Keratinocyte (primary cell): ENCODE measurements around the gene COA4. TPM values are rescaled to one million over a fixed set of nuclear protein-coding genes. Genes with fewer than 3 reads are reported as not detected.

Source experiments
- DNase-seq: peaks from one replicate; pipeline ENCODE4 v3.0.0-alpha.2; 2011; ENCODE audit warnings: low read depth, missing footprints, low spot score
- FAIRE-seq: peaks from 2 replicates; lab custom pipeline; 2011; peaks lifted over from hg19 to GRCh38; lab: Jason Lieb, UNC
- H2AFZ ChIP-seq: 2 replicates; pipeline ENCODE4 v1.6.0; 2012; ENCODE audit warnings: low read length, control low read depth, inconsistent platforms; ENCODE audit not compliant: control insufficient read depth
- H3K27ac ChIP-seq: 2 replicates; pipeline ENCODE4 v1.5.1; 2011; ENCODE audit warnings: low read length; ENCODE audit not compliant: control insufficient read depth, insufficient read depth
- H3K27me3 ChIP-seq: 3 replicates; pipeline ENCODE4 v1.6.0; 2011; ENCODE audit warnings: low read length; ENCODE audit not compliant: control insufficient read depth, insufficient read depth; ENCODE audit errors: extremely low read depth
- H3K36me3 ChIP-seq, 2 experiments: 2 replicates in 1 of 2; 3 replicates in 1 of 2; pipeline ENCODE4 v1.5.1; 2011; ENCODE audit warnings: low read length in 2 of 2, mild to moderate bottlenecking in 1 of 2; ENCODE audit not compliant: control insufficient read depth in 2 of 2, insufficient read depth in 2 of 2; ENCODE audit errors: extremely low read depth in 1 of 2
- H3K4me1 ChIP-seq: 3 replicates; pipeline ENCODE4 v1.5.1; 2011; ENCODE audit warnings: low read length; ENCODE audit not compliant: control insufficient read depth, insufficient read depth; ENCODE audit errors: extremely low read depth
- H3K4me2 ChIP-seq: 3 replicates; pipeline ENCODE4 v1.6.0; 2011; ENCODE audit warnings: low read depth, low read length; ENCODE audit not compliant: control insufficient read depth, insufficient read depth; ENCODE audit errors: extremely low read depth
- H3K4me3 ChIP-seq, 3 experiments: fragments of 200-600 bp in 1 of 3; sonication (generic) in 1 of 3; 2 replicates in 2 of 3; 3 replicates in 1 of 3; pipeline ENCODE4 v1.5.1; 2011 to 2016; ENCODE audit warnings: low read length in 3 of 3, mild to moderate bottlenecking in 3 of 3, control low read depth in 2 of 3, inconsistent platforms in 1 of 3, low read depth in 1 of 3, mixed read lengths in 1 of 3, mixed run types in 1 of 3, moderate library complexity in 1 of 3; ENCODE audit not compliant: control insufficient read depth in 2 of 3, insufficient read depth in 2 of 3; ENCODE audit errors: extremely low read depth in 1 of 3
- H3K79me2 ChIP-seq: 2 replicates; pipeline ENCODE4 v1.6.0; 2012; ENCODE audit warnings: low read length; ENCODE audit not compliant: control insufficient read depth, insufficient read depth
- H3K9ac ChIP-seq: 3 replicates; pipeline ENCODE4 v1.6.0; 2011; ENCODE audit warnings: low read length; ENCODE audit not compliant: control insufficient read depth, insufficient read depth; ENCODE audit errors: extremely low read depth
- H3K9me1 ChIP-seq: 3 replicates; pipeline ENCODE4 v1.6.0; 2011; ENCODE audit warnings: low read length; ENCODE audit not compliant: control insufficient read depth, insufficient read depth; ENCODE audit errors: extremely low read depth
- H3K9me3 ChIP-seq: 2 replicates; pipeline ENCODE4 v1.5.1; 2012; ENCODE audit warnings: low read depth, low read length; ENCODE audit not compliant: control insufficient read depth
- H4K20me1 ChIP-seq: 3 replicates; pipeline ENCODE4 v1.6.0; 2011; ENCODE audit warnings: low read length; ENCODE audit not compliant: control insufficient read depth, insufficient read depth; ENCODE audit errors: extremely low read depth
- CTCF ChIP-seq, 3 experiments: IDR thresholded peaks in 1 of 3; conservative IDR thresholded peaks in 1 of 3; optimal IDR thresholded peaks in 1 of 3; 2 replicates in 2 of 3; 3 replicates in 1 of 3; pipeline versions ENCODE3 to v1.5.1; 2011; ENCODE audit warnings: low read length in 3 of 3, mild to moderate bottlenecking in 3 of 3, moderate library complexity in 2 of 3, control low read depth in 1 of 3, inconsistent platforms in 1 of 3; ENCODE audit not compliant: insufficient read depth in 2 of 3; ENCODE audit errors: extremely low read depth in 1 of 3
- EZH2 ChIP-seq: IDR thresholded peaks from one replicate; pipeline ENCODE4 v1.6.1; 2012; ENCODE audit warnings: inconsistent platforms, mild to moderate bottlenecking, low read length, moderate library complexity
- dilution Hi-C: fragments of 300-500 bp; cut with MboI; formaldehyde crosslinking; loops from one replicate; pipeline ENCODE4 v1.7.0; 2020; ENCODE audit warnings: low sequenced_read_pairs; ENCODE audit not compliant: extremely low pct_ligation_motif_present
- polyA plus RNA-seq, 5 experiments: library from polyadenylated mRNA; depleted of rRNA in 3 of 5; stranded (reverse) in 3 of 5; stranded (forward) in 1 of 5; unstranded in 1 of 5; fragments of >200 nt; gene quantifications; 1 replicate in 1 of 5; 2 replicates in 3 of 5; 3 replicates in 1 of 5; pipeline versions ENCODE4 v1.2.1 to v1.2.3, GENCODE V29; 2011 to 2012; ENCODE audit warnings: missing spikeins in 2 of 5, low read depth in 1 of 5, low replicate concordance in 1 of 5

Gene COA4
- polyA plus RNA-seq, 1 donor (not counting 4 experiments of a cell fraction or from before 2014, with no cell fraction given) = 82.2 TPM

- H3K27ac ChIP-seq = no peak overlapping the region
- H3K27me3 ChIP-seq = no peaks in the 10 kb centered on the region
- no peak overlapping the region for H2AFZ ChIP-seq
- H3K9me1 ChIP-seq = no peaks in the 10 kb centered on the region
- H3K9me3 ChIP-seq = no peaks in the 10 kb centered on the region
- TF ChIP-seq CTCF (optimal IDR thresholded peaks at IDR 0.05 in 1 of 3, IDR thresholded peaks at IDR 0.05 in 1 of 3, conservative IDR thresholded peaks at IDR 0.05 in 1 of 3; ENCODE audit: extremely low read depth in 1 of 3, insufficient read depth in 2 of 3, low read length in 3 of 3) (no peak), EZH2 (no peak)
- DNase-seq (no peak), FAIRE-seq (no peak)
- H3K79me2 ChIP-seq = no peaks in the 10 kb centered on the region
- no peak overlapping the region for H3K4me3 ChIP-seq
- no peak overlapping the region for H3K9ac ChIP-seq
- H3K36me3 ChIP-seq = peaks cover 0 to 7% of the 10 kb centered on the region in 2 experiments
- dilution Hi-C loops = no loop called here
- H3K4me2 ChIP-seq = no peak overlapping the region
- no peaks in the 10 kb centered on the region for H4K20me1 ChIP-seq
- peaks cover 6% of the 10 kb centered on the region for H3K4me1 ChIP-seq
Measured at GRCh38 chr11:73859671-73860070, 17.0 kb downstream of the COA4 start.

GRCh38 chr11:73856031-73856567, 20.5 kb downstream of the COA4 start:
- H3K27ac ChIP-seq = no peak overlapping the region
- no peaks in the 10 kb centered on the region for H4K20me1 ChIP-seq
- TF ChIP-seq CTCF (optimal IDR thresholded peaks at IDR 0.05 in 1 of 3, IDR thresholded peaks at IDR 0.05 in 1 of 3, conservative IDR thresholded peaks at IDR 0.05 in 1 of 3; ENCODE audit: extremely low read depth in 1 of 3, insufficient read depth in 2 of 3, low read length in 3 of 3) = no peak
- TF ChIP-seq EZH2 = no peak
- dilution Hi-C loops = no loop called here
- H3K9ac ChIP-seq = no peak overlapping the region
- H3K4me2 ChIP-seq = no peak overlapping the region
- H3K79me2 ChIP-seq = no peaks in the 10 kb centered on the region
- H3K27me3 ChIP-seq = no peaks in the 10 kb centered on the region
- H3K36me3 ChIP-seq = peaks cover 0 to 10% of the 10 kb centered on the region in 2 experiments
- no peak overlapping the region for H2AFZ ChIP-seq
- no peaks in the 10 kb centered on the region for H3K9me1 ChIP-seq
- no peak for FAIRE-seq
- H3K9me3 ChIP-seq = no peaks in the 10 kb centered on the region
- H3K4me3 ChIP-seq = no peak overlapping the region
- H3K4me1 ChIP-seq = peaks cover 15% of the 10 kb centered on the region
- DNase-seq = no peak
